SKM-1 (cell line): Measurements from ENCODE around the gene NUP54.

ENCODE experiments used
- DNase-seq: peaks from one replicate; lab custom pipeline; 2025; ENCODE audit not compliant: unreplicated experiment; lab: John Stamatoyannopoulos, UW

NUP54 gene

GRCh38 chr4:76147454-76148141 is 599 bp downstream of the NUP54 start:
- peak; percentile 12 for DNase-seq

- DNase-seq, result no peak
These were observed 3.7 kb downstream of the NUP54 start for GRCh38 chr4:76144546-76144945.

GRCh38 chr4:76141241-76141640 is 7.0 kb downstream of the NUP54 start:
- DNase-seq, result no peak

GRCh38 chr4:76127754-76128153 is 20.4 kb downstream of the NUP54 start:
- no peak for DNase-seq

- no peak for DNase-seq
These were observed 22.4 kb downstream of the NUP54 start for GRCh38 chr4:76125816-76126215.

- DNase-seq, result no peak
These were observed 28.0 kb downstream of the NUP54 start for GRCh38 chr4:76120199-76120598.

- no peak for DNase-seq
These were observed 30.7 kb downstream of the NUP54 start for GRCh38 chr4:76117536-76117935.

GRCh38 chr4:76116821-76117220 is 31.4 kb downstream of the NUP54 start:
- DNase-seq, result no peak

- DNase-seq, result no peak
These were observed 39.6 kb downstream of the NUP54 start for GRCh38 chr4:76108467-76109181.

- DNase-seq, result no peak
These were observed 41.8 kb downstream of the NUP54 start for GRCh38 chr4:76106442-76106841.

- no peak for DNase-seq
These were observed 42.5 kb downstream of the NUP54 start for GRCh38 chr4:76105652-76106051.

- DNase-seq, result no peak
These were observed 52.1 kb downstream of the NUP54 start for GRCh38 chr4:76096076-76096475.

GRCh38 chr4:76095568-76095967 is 52.6 kb downstream of the NUP54 start:
- no peak for DNase-seq

- DNase-seq, result no peak
These were observed 57.1 kb downstream of the NUP54 start for GRCh38 chr4:76091052-76091451.

- DNase-seq, result peak; percentile 90
These were observed 57.9 kb downstream of the NUP54 start for GRCh38 chr4:76090241-76090691.

GRCh38 chr4:76088719-76089118 is 59.5 kb downstream of the NUP54 start:
- no peak for DNase-seq

GRCh38 chr4:76087007-76087769 is 61.0 kb downstream of the NUP54 start:
- DNase-seq, result peak; percentile 44

- DNase-seq, result no peak
These were observed 63.7 kb downstream of the NUP54 start for GRCh38 chr4:76084542-76084941.

- DNase-seq, result no peak
These were observed 64.7 kb downstream of the NUP54 start for GRCh38 chr4:76083386-76083988.

- no peak for DNase-seq
These were observed 70.1 kb downstream of the NUP54 start for GRCh38 chr4:76078033-76078613.

GRCh38 chr4:76074993-76075600 is 73.1 kb downstream of the NUP54 start:
- no peak for DNase-seq
